GM19099 (cell line): ENCODE measurements around the gene LARP4B.

Experiments
- POLR2A ChIP-seq: IDR thresholded peaks from 3 replicates; pipeline ENCODE4 v1.6.1; 2011; ENCODE audit warnings: low read depth; ENCODE audit not compliant: insufficient read length; ENCODE audit errors: extremely low read depth

LARP4B gene

GRCh38 chr10:873020-873419 is 58.5 kb downstream of the LARP4B start:
- no peak for TF ChIP-seq POLR2A

- no peak for TF ChIP-seq POLR2A
These were observed 59.5 kb downstream of the LARP4B start for GRCh38 chr10:871951-872403.

GRCh38 chr10:870564-871166 is 60.8 kb downstream of the LARP4B start:
- no peak for TF ChIP-seq POLR2A

- TF ChIP-seq POLR2A, result no peak
These were observed 62.3 kb downstream of the LARP4B start for GRCh38 chr10:869171-869570.

- TF ChIP-seq POLR2A, result no peak
These were observed 63.7 kb downstream of the LARP4B start for GRCh38 chr10:867807-868206.

GRCh38 chr10:866577-866941 is 64.9 kb downstream of the LARP4B start:
- no peak for TF ChIP-seq POLR2A

- no peak for TF ChIP-seq POLR2A
These were observed 65.5 kb downstream of the LARP4B start for GRCh38 chr10:865924-866576.

- TF ChIP-seq POLR2A, result no peak
These were observed 66.2 kb downstream of the LARP4B start for GRCh38 chr10:865257-865656.

- TF ChIP-seq POLR2A, result no peak
These were observed 71.0 kb downstream of the LARP4B start for GRCh38 chr10:860519-860918.

GRCh38 chr10:856416-857157 is 74.9 kb downstream of the LARP4B start:
- TF ChIP-seq POLR2A, result no peak

- TF ChIP-seq POLR2A, result no peak
These were observed 75.8 kb downstream of the LARP4B start for GRCh38 chr10:855671-856070.

GRCh38 chr10:855079-855478 is 76.4 kb downstream of the LARP4B start:
- no peak for TF ChIP-seq POLR2A

- TF ChIP-seq POLR2A, result no peak
These were observed 78.5 kb downstream of the LARP4B start for GRCh38 chr10:853017-853416.

GRCh38 chr10:852386-852785 is 79.1 kb downstream of the LARP4B start:
- TF ChIP-seq POLR2A, result no peak

- TF ChIP-seq POLR2A, result no peak
These were observed 79.6 kb downstream of the LARP4B start for GRCh38 chr10:851901-852300.

GRCh38 chr10:850093-850492 is 81.4 kb downstream of the LARP4B start:
- no peak for TF ChIP-seq POLR2A
